ENCODE measurements around the gene HPS5. TPM values are rescaled to one million over a fixed set of nuclear protein-coding genes. Genes with fewer than 3 reads are reported as not detected.
A peak's percentile ranks its signal among the peaks of the same experiment; 100 is the strongest.
"Not testable (repeated sequence)": the region's sequence is repeated elsewhere in the genome, so short reads cannot be mapped to it uniquely, and the experiment has no call there.

The HPS5 gene
- total and polyA plus RNA-seq, 8 donors, result 5.2 to 61.3 (median 7.1) TPM

DNA sequence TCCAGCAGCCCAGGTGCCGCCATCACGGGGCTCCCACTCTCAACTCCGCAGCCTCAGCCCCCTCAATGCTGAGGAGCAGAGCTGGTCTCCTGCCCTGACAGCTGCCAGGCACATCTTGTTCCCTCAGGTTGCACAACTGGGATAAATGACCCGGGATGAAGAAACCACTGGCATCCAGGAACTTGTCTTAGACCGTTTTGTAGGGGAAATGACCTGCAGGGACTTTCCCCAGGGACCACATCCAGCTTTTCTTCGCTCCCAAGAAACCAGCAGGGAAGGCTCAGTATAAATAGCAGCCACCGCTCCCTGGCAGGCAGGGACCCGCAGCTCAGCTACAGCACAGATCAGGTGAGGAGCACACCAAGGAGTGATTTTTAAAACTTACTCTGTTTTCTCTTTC lies 56.0 kb downstream of the HPS5 start, which contains the start of gene SAA1:
TSS of gene SAA1 (plus strand) at position 316 of the 400 bp plus-strand sequence. CDS start 624 bp downstream, outside the sequence.
- Histone ChIP-seq H3K36me3 (no peaks in the 10 kb centered on the region), H3K4me1 (peaks cover 0 to 7% (median 0%) of the 10 kb centered on the region in 4 donors), H3K27me3 (no peaks in the 10 kb centered on the region), H3K4me3 (no peak within 1 kb of the TSS), H3K27ac (no peak within 1 kb of the TSS), H3K9me3 (no peaks in the 10 kb centered on the region)
- 47 to 77% (median 61%) methylated on average over 8 of the region's 8 CpGs for WGBS, 5 donors
- intact Hi-C loops (cut with DNase I; ENCODE audit: low total_unique reads), result no loop called here
- TF ChIP-seq CTCF (IDR thresholded peaks at IDR 0.05) (no peak), POLR2AphosphoS5 (IDR thresholded peaks at IDR 0.05) (peak in 1 of 3 donors; percentile 13)
- DNase-seq, result no peak

DNA sequence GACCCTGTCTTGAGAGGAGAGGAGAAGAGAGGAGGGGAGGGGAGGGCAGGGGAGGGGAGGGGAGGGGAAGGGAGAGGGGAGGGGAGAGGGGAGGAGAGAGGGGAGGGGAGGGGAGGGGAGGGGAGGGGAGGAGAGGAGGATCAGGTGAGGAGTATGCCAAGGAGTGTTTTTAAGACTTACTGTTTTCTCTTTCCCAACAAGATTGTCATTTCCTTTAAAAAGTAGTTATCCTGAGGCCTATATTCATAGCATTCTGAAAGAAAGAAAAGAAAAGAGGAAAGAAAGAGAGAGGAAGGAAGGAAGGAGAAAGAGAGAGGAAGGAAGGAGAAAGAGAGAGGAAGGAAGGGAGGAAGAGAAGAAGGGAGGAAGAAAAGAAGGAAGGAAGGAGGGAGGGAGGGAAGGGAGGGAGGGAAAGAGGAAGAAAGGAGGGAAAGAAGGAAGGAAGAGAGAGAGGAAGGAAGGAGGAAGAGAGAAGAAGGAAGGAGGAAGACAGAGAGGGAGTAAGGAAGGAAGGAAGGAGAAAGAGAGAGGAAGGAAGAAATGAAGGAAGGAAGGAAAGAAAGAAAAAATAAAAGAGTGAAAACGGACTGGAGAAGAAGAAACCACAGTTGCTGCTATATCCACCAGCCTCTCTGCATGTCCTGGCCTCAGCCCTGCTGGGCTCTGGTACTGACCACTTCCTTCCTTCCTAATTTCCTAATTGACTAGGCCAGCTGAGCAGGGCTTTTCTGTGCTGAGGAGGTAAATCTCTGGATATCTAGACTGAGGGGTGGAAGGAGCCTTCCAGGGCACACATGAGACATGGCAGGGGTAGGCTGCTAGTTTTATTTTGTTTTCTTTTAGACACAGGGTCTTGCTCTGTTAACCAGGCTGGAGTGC lies 57.0 kb downstream of the HPS5 start:
- TF ChIP-seq EP300 (IDR thresholded peaks at IDR 0.05) (no peak), POLR2AphosphoS5 (IDR thresholded peaks at IDR 0.05) (no peak), CTCF (IDR thresholded peaks at IDR 0.05) (no peak), POLR2A (IDR thresholded peaks at IDR 0.05) (no peak)
- WGBS, 5 donors, result 61 to 80% (median 69%) methylated on average over 1 of the region's 1 CpG
- Histone ChIP-seq H3K27me3 (no peaks in the 10 kb centered on the region), H3K36me3 (no peaks in the 10 kb centered on the region), H3K4me3 (no peak overlapping the region), H3K27ac (no peak overlapping the region), H3K4me1 (peaks cover 0 to 7% (median 0%) of the 10 kb centered on the region in 4 donors), H3K9me3 (no peaks in the 10 kb centered on the region)
- intact Hi-C loops (cut with DNase I; ENCODE audit: low total_unique reads), result no loop called here
- no peak for DNase-seq

DNA sequence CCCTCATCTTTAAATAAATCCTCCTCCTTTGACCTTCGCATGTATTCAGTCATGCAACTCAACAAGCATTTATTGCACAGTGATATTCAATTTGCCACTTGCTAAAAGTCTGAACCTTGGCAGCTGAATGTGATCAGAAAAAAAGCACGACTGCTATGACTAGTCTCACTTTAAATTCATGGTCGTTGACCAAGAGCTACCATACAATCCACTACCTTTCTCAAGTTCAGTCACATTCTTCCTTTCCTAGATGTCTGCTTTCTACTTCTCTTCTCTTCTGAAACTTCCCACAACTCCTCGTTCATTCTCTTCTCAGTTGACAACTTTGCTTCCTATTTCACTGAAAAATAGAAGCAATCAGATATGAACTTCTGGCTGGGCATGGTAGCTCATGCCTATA lies 57.9 kb downstream of the HPS5 start:
- Histone ChIP-seq H3K27me3 (no peaks in the 10 kb centered on the region), H3K4me3 (no peak overlapping the region), H3K27ac (no peak overlapping the region), H3K36me3 (no peaks in the 10 kb centered on the region), H3K9me3 (no peaks in the 10 kb centered on the region), H3K4me1 (peaks cover 0 to 7% (median 3%) of the 10 kb centered on the region in 4 donors)
- TF ChIP-seq POLR2A (IDR thresholded peaks at IDR 0.05) (no peak), POLR2AphosphoS5 (IDR thresholded peaks at IDR 0.05) (no peak), CTCF (IDR thresholded peaks at IDR 0.05) (no peak), EP300 (IDR thresholded peaks at IDR 0.05) (no peak)
- intact Hi-C loops (cut with DNase I; ENCODE audit: low total_unique reads), result no loop called here
- WGBS, 5 donors, result 63 to 81% (median 80%) methylated on average over 4 of the region's 4 CpGs
- DNase-seq, result no peak

DNA sequence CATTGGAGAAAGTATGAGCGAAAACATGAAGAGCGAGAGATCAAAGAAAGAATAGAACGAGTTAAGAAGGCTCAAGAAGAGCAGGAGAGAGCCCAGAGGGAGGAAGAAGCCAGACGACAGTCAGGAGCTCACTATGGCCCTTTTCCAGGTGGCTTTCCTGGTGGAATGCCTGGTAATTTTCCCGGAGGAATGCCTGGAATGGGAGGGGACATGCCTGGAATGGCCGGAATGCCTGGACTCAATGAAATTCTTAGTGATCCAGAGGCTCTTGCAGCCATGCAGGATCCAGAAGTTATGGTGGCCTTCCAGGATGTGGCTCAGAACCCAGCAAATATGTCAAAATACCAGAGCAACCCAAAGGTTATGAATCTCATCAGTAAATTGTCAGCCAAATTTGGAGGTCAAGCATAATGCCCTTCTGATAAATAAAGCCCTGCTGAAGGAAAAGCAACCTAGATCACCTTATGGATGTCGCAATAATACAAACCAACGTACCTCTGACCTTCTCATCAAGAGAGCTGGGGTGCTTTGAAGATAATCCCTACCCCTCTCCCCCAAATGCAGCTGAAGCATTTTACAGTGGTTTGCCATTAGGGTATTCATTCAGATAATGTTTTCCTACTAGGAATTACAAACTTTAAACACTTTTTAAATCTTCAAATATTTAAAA lies 59.1 kb downstream of the HPS5 start:
- H3K4me3 ChIP-seq; intact Hi-C loops (cut with DNase I; ENCODE audit: low total_unique reads); H3K4me1 ChIP-seq; H3K27me3 ChIP-seq; DNase-seq; H3K9me3 ChIP-seq; H3K27ac ChIP-seq; H3K36me3 ChIP-seq: not testable (repeated sequence)
- 67 to 74% (median 72%) methylated on average over 8 of the region's 8 CpGs for WGBS, 5 donors

All from stomach (tissue), 9 donors.